K562 (cell line): ENCODE measurements around the gene ESD.

Experiments
- CREM ChIP-seq: IDR thresholded peaks from 2 replicates; pipeline ENCODE4 v1.6.1; 2014; ENCODE audit warnings: antibody characterized with exemption, low read depth
- ETS2 ChIP-seq: IDR thresholded peaks from 2 replicates; pipeline ENCODE4 v1.6.1; 2016; ENCODE audit warnings: borderline replicate concordance, missing genetic modification characterization, mild to moderate bottlenecking, moderate library complexity, missing compliant biosample characterization; ENCODE audit not compliant: poor library complexity, severe bottlenecking
- FOXJ3 ChIP-seq: sonication (generic); formaldehyde crosslinking; IDR thresholded peaks from 2 replicates; pipeline ENCODE4 v1.4.0; 2020; ENCODE audit warnings: mild to moderate bottlenecking, missing genetic modification reagents
- MXI1 ChIP-seq: IDR thresholded peaks from 2 replicates; pipeline ENCODE4 v1.6.1; 2011; ENCODE audit warnings: low read depth, mild to moderate bottlenecking, improper control_type of control experiment, low read length
- PHB2 ChIP-seq: fragments of 450-650 bp; IDR thresholded peaks from 2 replicates; pipeline ENCODE4 v1.6.1; 2017; ENCODE audit warnings: low read depth
- POLR2G ChIP-seq: fragments of 200-400 bp; formaldehyde crosslinking; IDR thresholded peaks from 2 replicates; pipeline ENCODE4 v1.6.1; 2017; ENCODE audit warnings: low read depth, mild to moderate bottlenecking, antibody characterized with exemption, low read length, moderate library complexity
- STAT5B ChIP-seq: fragments of 250-450 bp; sonication (Bioruptor Pico); IDR thresholded peaks from 2 replicates; pipeline ENCODE4 v1.8.0; 2021; ENCODE audit warnings: mild to moderate bottlenecking, inconsistent platforms
- ZBTB43 ChIP-seq: sonication (generic); formaldehyde crosslinking; IDR thresholded peaks from 2 replicates; pipeline ENCODE4 v1.8.0; 2023; ENCODE audit warnings: mild to moderate bottlenecking, missing genetic modification reagents
- ZNF780A ChIP-seq: fragments of 250-450 bp; sonication (Bioruptor Pico); IDR thresholded peaks from 2 replicates; pipeline ENCODE4 v1.5.0; 2021; ENCODE audit warnings: mild to moderate bottlenecking
- TF ChIP-seq, protein P1 (sequence below), 3 experiments: IDR thresholded peaks in 2 of 3; conservative IDR thresholded peaks in 1 of 3; 2 replicates each; pipeline ENCODE4 v1.5.1; 2011 to 2012; ENCODE audit warnings: low read length in 3 of 3, mild to moderate bottlenecking in 3 of 3, control low read depth in 2 of 3, improper control_type of control experiment in 1 of 3, inconsistent platforms in 1 of 3, low read depth in 1 of 3, mixed read lengths in 1 of 3, moderate library complexity in 1 of 3; ENCODE audit not compliant: insufficient read depth in 2 of 3

DNA sequence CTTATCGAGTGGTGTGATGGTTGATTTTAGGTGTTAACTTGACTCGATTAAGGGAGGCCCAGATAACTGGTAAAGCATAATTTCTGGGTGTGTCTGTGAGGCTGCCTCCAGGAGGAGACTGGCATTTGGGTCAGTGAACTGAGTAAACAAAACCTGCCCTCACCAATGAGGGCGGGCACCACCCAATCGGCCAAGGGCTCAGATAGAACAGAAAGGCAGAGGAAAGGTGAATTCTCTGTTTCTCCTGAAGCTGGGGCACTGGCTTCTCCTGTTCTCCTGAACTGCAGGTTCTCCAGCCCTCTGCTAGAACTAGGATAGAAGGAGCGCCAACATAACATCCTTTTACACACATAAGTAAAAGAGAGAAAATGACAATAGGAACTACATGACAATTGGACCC, 35.1 kb downstream of the ESD start:
- TF ChIP-seq ZBTB43 = no peak
- TF ChIP-seq FOXJ3 (CRISPR knock-in tag) = no peak
- TF ChIP-seq, protein P1, sequence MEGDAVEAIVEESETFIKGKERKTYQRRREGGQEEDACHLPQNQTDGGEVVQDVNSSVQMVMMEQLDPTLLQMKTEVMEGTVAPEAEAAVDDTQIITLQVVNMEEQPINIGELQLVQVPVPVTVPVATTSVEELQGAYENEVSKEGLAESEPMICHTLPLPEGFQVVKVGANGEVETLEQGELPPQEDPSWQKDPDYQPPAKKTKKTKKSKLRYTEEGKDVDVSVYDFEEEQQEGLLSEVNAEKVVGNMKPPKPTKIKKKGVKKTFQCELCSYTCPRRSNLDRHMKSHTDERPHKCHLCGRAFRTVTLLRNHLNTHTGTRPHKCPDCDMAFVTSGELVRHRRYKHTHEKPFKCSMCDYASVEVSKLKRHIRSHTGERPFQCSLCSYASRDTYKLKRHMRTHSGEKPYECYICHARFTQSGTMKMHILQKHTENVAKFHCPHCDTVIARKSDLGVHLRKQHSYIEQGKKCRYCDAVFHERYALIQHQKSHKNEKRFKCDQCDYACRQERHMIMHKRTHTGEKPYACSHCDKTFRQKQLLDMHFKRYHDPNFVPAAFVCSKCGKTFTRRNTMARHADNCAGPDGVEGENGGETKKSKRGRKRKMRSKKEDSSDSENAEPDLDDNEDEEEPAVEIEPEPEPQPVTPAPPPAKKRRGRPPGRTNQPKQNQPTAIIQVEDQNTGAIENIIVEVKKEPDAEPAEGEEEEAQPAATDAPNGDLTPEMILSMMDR (IDR thresholded peaks at IDR 0.05 in 2 of 3, conservative IDR thresholded peaks at IDR 0.05 in 1 of 3; ENCODE audit: insufficient read depth in 2 of 3, low read depth in 1 of 3, low read length in 3 of 3) = no peak
- TF ChIP-seq STAT5B (CRISPR knock-in tag) = no peak
- no peak for TF ChIP-seq CREM
- no peak for TF ChIP-seq POLR2G
- no peak for TF ChIP-seq MXI1
- TF ChIP-seq PHB2 = no peak
- TF ChIP-seq ZNF780A (CRISPR knock-in tag) = no peak
- TF ChIP-seq ETS2 (tag) = no peak
